AG10803 (cell line): Measurements from ENCODE around the gene PRDM9.
"Not testable (repeated sequence)": the region's sequence is repeated elsewhere in the genome, so short reads cannot be mapped to it uniquely, and the experiment has no call there.

Experiments
- DNase-seq: peaks from one replicate; pipeline ENCODE4 v3.0.0; 2010; ENCODE audit warnings: low read depth
- H3K4me3 ChIP-seq: 2 replicates; pipeline ENCODE4 v1.5.1; 2011; ENCODE audit warnings: mild to moderate bottlenecking, low read length, control low read depth
- CTCF ChIP-seq: conservative IDR thresholded peaks from 2 replicates; pipeline ENCODE4 v1.5.1; 2011; ENCODE audit warnings: mild to moderate bottlenecking, low read length, control low read depth, inconsistent platforms

The PRDM9 gene

GRCh38 chr5:23474315-23474714, 33.1 kb upstream of the PRDM9 start:
- no peak for DNase-seq
- TF ChIP-seq CTCF, result no peak

GRCh38 chr5:23476580-23476979, 30.8 kb upstream of the PRDM9 start:
- H3K4me3 ChIP-seq, result no peak overlapping the region
- no peak for DNase-seq
- TF ChIP-seq CTCF, result no peak

More at GRCh38 chr5:23474315-23474714, 33.1 kb upstream of the PRDM9 start:
- H3K4me3 ChIP-seq, result no peak overlapping the region

GRCh38 chr5:23482642-23483041, 24.8 kb upstream of the PRDM9 start:
- H3K4me3 ChIP-seq, result no peak overlapping the region
- DNase-seq, result no peak
- TF ChIP-seq CTCF, result no peak

- no peak for DNase-seq
- no peak for TF ChIP-seq CTCF
Observed at GRCh38 chr5:23483090-23483489, 24.3 kb upstream of the PRDM9 start.

GRCh38 chr5:23484096-23484495, 23.3 kb upstream of the PRDM9 start:
- DNase-seq, result no peak
- no peak for TF ChIP-seq CTCF
- no peak overlapping the region for H3K4me3 ChIP-seq

More at GRCh38 chr5:23483090-23483489, 24.3 kb upstream of the PRDM9 start:
- H3K4me3 ChIP-seq, result no peak overlapping the region

- DNase-seq, H3K4me3 ChIP-seq: not testable (repeated sequence)
Observed at GRCh38 chr5:23486227-23486626, 21.2 kb upstream of the PRDM9 start.

GRCh38 chr5:23490993-23491392, 16.4 kb upstream of the PRDM9 start:
- no peak for TF ChIP-seq CTCF
- H3K4me3 ChIP-seq, result no peak overlapping the region

GRCh38 chr5:23494558-23494957, 12.9 kb upstream of the PRDM9 start:
- no peak overlapping the region for H3K4me3 ChIP-seq
- no peak for TF ChIP-seq CTCF
- no peak for DNase-seq

More at GRCh38 chr5:23490993-23491392, 16.4 kb upstream of the PRDM9 start:
- DNase-seq, result no peak
